Left ventricle myocardium inferior (tissue), 1 donor: ENCODE measurements around the gene B3GNT5. TPM values are rescaled to one million over a fixed set of nuclear protein-coding genes. Genes with fewer than 3 reads are reported as not detected.

ENCODE experiments used
- DNase-seq: peaks from one replicate; pipeline ENCODE4 v3.0.0-alpha.2; 2020
- H3K27ac ChIP-seq: fragments of 200-600 bp; replicated peaks from 2 replicates; pipeline ENCODE4 v1.8.0; 2021
- H3K27me3 ChIP-seq: fragments of 200-600 bp; 2 replicates; pipeline ENCODE4 v1.8.0; 2021; ENCODE audit warnings: low read depth
- H3K36me3 ChIP-seq: fragments of 200-600 bp; 2 replicates; pipeline ENCODE4 v1.8.0; 2021
- H3K4me1 ChIP-seq: fragments of 200-600 bp; 2 replicates; pipeline ENCODE4 v1.8.0; 2021
- H3K4me3 ChIP-seq: fragments of 200-600 bp; 2 replicates; pipeline ENCODE4 v1.8.0; 2021; ENCODE audit warnings: mild to moderate bottlenecking, moderate library complexity
- H3K9me3 ChIP-seq: fragments of 200-600 bp; replicated peaks from 2 replicates; pipeline ENCODE4 v1.8.0; 2021
- intact Hi-C: fragments of 100-400 bp; cut with micrococcal nuclease; formaldehyde crosslinking; loops from one replicate; pipeline ENCODE4 v1.11.0; 2022
- total RNA-seq: library from RNA; stranded (reverse); fragmentation: NEBNext Ultra II Directional; extraction: Animal tissue kit (Norgen Biotek cat#: 25700); gene quantifications from one replicate; pipeline ENCODE4 v1.2.1, GENCODE V29; 2021
- TF ChIP-seq, protein P1 (sequence below): fragments of 200-600 bp; IDR thresholded peaks from 2 replicates; pipeline ENCODE4 v1.8.0; 2021; ENCODE audit warnings: antibody characterized with exemption, mild to moderate bottlenecking, borderline replicate concordance
- donor health status: DM: no; HTN: yes; CAD: no; lungs with severe emphysema.

Gene B3GNT5
- total RNA-seq, 1 donor from 2014 or later, result 2.1 TPM

DNA sequence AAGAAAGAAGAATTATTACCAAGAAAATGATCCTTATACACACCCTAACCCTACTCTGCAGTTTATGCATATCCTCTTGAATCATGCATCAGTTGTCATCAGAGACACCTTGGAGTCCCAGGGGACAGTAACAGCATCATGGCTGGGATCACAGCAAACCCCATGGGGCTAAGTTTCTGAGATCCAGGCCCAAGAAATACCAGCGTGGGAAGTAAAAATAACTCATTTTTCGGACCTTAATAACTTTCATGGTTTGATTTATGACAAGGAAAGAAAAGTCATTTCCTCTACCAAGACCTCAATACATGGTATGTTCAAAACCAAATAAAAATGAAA, 38.8 kb upstream of the B3GNT5 start:
- Histone ChIP-seq H3K27ac (peak overlapping the region; percentile 36), H3K4me1 (peaks cover 19% of the 10 kb centered on the region), H3K36me3 (no peaks in the 10 kb centered on the region), H3K9me3 (no peaks in the 10 kb centered on the region), H3K27me3 (no peaks in the 10 kb centered on the region), H3K4me3 (no peak overlapping the region)
- intact Hi-C loops, result no loop called here
- TF ChIP-seq, protein P1, sequence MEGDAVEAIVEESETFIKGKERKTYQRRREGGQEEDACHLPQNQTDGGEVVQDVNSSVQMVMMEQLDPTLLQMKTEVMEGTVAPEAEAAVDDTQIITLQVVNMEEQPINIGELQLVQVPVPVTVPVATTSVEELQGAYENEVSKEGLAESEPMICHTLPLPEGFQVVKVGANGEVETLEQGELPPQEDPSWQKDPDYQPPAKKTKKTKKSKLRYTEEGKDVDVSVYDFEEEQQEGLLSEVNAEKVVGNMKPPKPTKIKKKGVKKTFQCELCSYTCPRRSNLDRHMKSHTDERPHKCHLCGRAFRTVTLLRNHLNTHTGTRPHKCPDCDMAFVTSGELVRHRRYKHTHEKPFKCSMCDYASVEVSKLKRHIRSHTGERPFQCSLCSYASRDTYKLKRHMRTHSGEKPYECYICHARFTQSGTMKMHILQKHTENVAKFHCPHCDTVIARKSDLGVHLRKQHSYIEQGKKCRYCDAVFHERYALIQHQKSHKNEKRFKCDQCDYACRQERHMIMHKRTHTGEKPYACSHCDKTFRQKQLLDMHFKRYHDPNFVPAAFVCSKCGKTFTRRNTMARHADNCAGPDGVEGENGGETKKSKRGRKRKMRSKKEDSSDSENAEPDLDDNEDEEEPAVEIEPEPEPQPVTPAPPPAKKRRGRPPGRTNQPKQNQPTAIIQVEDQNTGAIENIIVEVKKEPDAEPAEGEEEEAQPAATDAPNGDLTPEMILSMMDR, result no peak
- DNase-seq, result no peak

DNA sequence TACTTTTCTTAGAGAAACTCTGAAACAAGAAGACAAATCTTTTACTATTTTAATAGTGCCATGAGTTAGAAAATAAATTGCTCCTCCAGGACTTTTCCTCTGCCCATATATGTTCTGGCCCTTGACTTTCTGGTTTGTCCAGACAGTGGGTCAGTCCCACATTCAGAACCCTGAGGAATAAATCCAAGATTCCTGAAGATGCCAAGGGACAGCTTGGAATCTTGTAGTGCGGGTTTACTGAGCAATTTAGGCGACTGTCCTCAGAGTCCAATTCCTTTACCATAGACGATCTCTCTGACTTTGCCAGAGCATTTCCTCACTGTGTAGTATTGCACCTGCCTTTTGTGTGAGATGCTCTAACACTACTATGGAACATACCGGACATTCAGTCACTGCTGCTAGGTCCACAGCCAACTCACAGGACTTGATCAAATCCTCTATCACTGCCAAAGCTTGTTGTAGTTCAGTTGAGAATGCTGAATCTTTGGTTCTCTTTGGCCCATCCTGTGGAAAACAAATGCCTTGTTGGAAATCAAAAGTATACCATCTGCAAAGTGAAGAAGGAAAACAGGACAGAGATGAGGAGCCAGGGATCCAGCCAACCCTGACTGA, 37.4 kb upstream of the B3GNT5 start:
- no peaks in the 10 kb centered on the region for H3K9me3 ChIP-seq
- no peak overlapping the region for H3K4me3 ChIP-seq
- H3K4me1 ChIP-seq, result peaks cover 19% of the 10 kb centered on the region
- no peaks in the 10 kb centered on the region for H3K36me3 ChIP-seq
- no peak for DNase-seq
- H3K27me3 ChIP-seq, result peaks cover under 1% of the 10 kb centered on the region
- TF ChIP-seq, protein P1, result no peak
- intact Hi-C loops, result no loop called here
- H3K27ac ChIP-seq, result peak overlapping the region; percentile 36

DNA sequence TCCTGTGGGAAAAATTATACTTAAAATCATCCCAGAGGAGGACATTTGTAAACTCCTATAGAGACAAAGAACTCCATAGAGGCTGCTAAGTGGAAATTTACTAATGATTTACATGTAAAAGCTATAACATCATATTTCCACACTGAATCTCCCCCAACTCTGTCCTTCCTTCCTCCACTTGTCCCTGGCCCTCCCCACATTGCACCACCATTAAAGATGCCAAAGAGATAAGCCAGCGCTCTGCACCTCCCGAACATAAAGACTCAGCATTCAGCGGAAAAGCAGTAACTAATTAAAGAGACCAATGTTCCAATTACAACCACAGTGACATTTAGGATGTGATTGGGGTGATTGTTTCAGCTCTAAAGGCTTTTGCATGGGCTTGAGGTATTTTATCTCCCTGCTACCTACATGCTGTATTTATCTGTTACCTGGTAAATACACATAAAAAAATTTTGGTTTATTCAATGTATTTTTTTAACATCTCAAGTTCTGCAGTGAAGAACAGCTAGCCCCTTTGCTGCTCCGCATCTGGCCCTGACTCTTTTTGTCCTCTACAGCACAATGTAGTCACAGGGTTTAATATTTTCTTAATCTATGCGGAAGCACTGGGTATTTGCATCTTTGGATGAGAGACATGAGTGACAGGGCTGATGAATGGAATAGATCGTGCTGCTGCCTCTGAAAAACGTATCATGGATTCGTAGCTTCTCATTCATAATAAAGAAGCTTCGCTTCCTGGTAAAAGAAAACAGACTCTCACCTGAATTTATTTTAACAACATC, 35.3 kb upstream of the B3GNT5 start:
- Histone ChIP-seq H3K36me3 (no peaks in the 10 kb centered on the region), H3K4me3 (no peak overlapping the region), H3K9me3 (no peaks in the 10 kb centered on the region), H3K27me3 (peaks cover 13% of the 10 kb centered on the region), H3K4me1 (peaks cover 10% of the 10 kb centered on the region), H3K27ac (no peak overlapping the region)
- intact Hi-C loops, result no loop called here
- no peak for DNase-seq
- TF ChIP-seq, protein P1, result no peak

DNA sequence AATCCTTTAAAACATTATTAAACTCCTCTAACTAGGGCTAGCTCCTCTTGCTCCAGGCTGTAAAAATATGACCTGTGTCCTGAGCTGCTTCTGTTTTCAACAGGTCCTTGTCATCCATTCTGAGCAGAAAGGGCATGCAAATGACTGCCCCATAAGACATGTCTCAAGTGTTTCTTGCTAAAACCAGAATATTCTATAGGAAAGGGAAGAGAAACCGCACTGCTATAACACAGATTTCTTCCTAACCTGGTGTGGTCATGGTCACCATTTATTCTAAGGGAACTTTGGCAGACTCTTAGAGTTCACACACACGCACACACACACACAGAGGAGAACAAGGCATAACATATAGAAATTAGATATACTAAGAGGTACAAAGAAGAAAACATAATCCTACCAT, 34.2 kb upstream of the B3GNT5 start:
- Histone ChIP-seq H3K27me3 (peaks cover 13% of the 10 kb centered on the region), H3K4me3 (no peak overlapping the region), H3K27ac (no peak overlapping the region), H3K9me3 (no peaks in the 10 kb centered on the region), H3K4me1 (peaks cover 10% of the 10 kb centered on the region), H3K36me3 (no peaks in the 10 kb centered on the region)
- no peak for DNase-seq
- TF ChIP-seq, protein P1, result no peak
- intact Hi-C loops, result no loop called here

DNA sequence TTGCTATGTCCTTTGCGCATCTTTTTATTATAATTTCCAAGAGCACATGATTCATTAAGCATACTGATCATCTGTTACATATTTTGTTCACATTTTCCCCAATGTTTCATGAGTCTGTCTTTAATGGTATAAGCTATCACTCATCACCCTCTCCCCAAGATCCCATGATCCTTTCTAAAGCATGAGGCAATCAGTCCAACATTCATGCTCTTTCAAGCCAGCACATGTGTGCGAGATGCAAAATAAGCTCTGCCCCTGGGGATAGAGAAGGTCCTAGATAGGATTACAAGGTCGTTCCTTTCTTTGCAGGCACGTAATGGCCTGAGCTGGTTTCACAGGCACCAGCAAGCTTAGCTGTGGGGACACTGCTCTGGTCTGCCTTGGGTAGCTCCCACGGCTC, 32.2 kb upstream of the B3GNT5 start:
- peaks cover 13% of the 10 kb centered on the region for H3K27me3 ChIP-seq
- H3K27ac ChIP-seq, result no peak overlapping the region
- H3K9me3 ChIP-seq, result no peaks in the 10 kb centered on the region
- no peak overlapping the region for H3K4me3 ChIP-seq
- H3K4me1 ChIP-seq, result no peaks in the 10 kb centered on the region
- DNase-seq, result no peak
- TF ChIP-seq, protein P1, result no peak
- intact Hi-C loops, result no loop called here
- no peaks in the 10 kb centered on the region for H3K36me3 ChIP-seq
